CD4-positive, alpha-beta T cell treated with Interleukin-21 for 1 hour (primary cell): Measurements from ENCODE around the gene TMEM37.

Experiments used
- DNase-seq: peaks from one replicate; pipeline ENCODE4 v3.0.0-alpha.2; 2020

The TMEM37 gene

GRCh38 chr2:119419065-119419464, 12.6 kb upstream of the TMEM37 start:
- no peak for DNase-seq

GRCh38 chr2:119419803-119420508, 11.7 kb upstream of the TMEM37 start:
- no peak for DNase-seq

- no peak for DNase-seq
Measured at GRCh38 chr2:119421304-119421703, 10.3 kb upstream of the TMEM37 start.

GRCh38 chr2:119421741-119422140, 9.9 kb upstream of the TMEM37 start:
- DNase-seq: no peak

- DNase-seq: no peak
Measured at GRCh38 chr2:119422360-119423107, 9.1 kb upstream of the TMEM37 start.

GRCh38 chr2:119423108-119423444, 8.6 kb upstream of the TMEM37 start:
- no peak for DNase-seq

GRCh38 chr2:119423811-119424210, 7.8 kb upstream of the TMEM37 start:
- no peak for DNase-seq

GRCh38 chr2:119424284-119425118, 7.2 kb upstream of the TMEM37 start:
- DNase-seq: no peak

GRCh38 chr2:119425119-119425405, 6.6 kb upstream of the TMEM37 start:
- no peak for DNase-seq

- no peak for DNase-seq
Measured at GRCh38 chr2:119425620-119426395, 5.8 kb upstream of the TMEM37 start.

GRCh38 chr2:119426396-119426675, 5.3 kb upstream of the TMEM37 start:
- DNase-seq: no peak

GRCh38 chr2:119426801-119427395, 4.8 kb upstream of the TMEM37 start:
- DNase-seq: no peak

GRCh38 chr2:119427756-119428155, 3.9 kb upstream of the TMEM37 start:
- no peak for DNase-seq

GRCh38 chr2:119428488-119429224, 3.0 kb upstream of the TMEM37 start:
- DNase-seq: no peak

- no peak for DNase-seq
Measured at GRCh38 chr2:119429225-119429981, 2.3 kb upstream of the TMEM37 start.

GRCh38 chr2:119430023-119430498, 1.6 kb upstream of the TMEM37 start:
- DNase-seq: no peak

- DNase-seq: no peak
Measured at GRCh38 chr2:119431976-119432850, 559 bp downstream of the TMEM37 start.

GRCh38 chr2:119432851-119433522, 1.3 kb downstream of the TMEM37 start:
- no peak for DNase-seq

- DNase-seq: no peak
Measured at GRCh38 chr2:119433636-119434327, 2.1 kb downstream of the TMEM37 start.
